ENCODE measurements around the gene POGLUT2. TPM values are rescaled to one million over a fixed set of nuclear protein-coding genes. Genes with fewer than 3 reads are reported as not detected.
A peak's percentile ranks its signal among the peaks of the same experiment; 100 is the strongest.

Gene POGLUT2
- total and polyA plus RNA-seq, 10 of the 15 experiments (the other 5 are each of a cell fraction or from before 2014, with no cell fraction given) = 2.9 to 11.3 (median 7.6) TPM

- TF ChIP-seq, protein P1, sequence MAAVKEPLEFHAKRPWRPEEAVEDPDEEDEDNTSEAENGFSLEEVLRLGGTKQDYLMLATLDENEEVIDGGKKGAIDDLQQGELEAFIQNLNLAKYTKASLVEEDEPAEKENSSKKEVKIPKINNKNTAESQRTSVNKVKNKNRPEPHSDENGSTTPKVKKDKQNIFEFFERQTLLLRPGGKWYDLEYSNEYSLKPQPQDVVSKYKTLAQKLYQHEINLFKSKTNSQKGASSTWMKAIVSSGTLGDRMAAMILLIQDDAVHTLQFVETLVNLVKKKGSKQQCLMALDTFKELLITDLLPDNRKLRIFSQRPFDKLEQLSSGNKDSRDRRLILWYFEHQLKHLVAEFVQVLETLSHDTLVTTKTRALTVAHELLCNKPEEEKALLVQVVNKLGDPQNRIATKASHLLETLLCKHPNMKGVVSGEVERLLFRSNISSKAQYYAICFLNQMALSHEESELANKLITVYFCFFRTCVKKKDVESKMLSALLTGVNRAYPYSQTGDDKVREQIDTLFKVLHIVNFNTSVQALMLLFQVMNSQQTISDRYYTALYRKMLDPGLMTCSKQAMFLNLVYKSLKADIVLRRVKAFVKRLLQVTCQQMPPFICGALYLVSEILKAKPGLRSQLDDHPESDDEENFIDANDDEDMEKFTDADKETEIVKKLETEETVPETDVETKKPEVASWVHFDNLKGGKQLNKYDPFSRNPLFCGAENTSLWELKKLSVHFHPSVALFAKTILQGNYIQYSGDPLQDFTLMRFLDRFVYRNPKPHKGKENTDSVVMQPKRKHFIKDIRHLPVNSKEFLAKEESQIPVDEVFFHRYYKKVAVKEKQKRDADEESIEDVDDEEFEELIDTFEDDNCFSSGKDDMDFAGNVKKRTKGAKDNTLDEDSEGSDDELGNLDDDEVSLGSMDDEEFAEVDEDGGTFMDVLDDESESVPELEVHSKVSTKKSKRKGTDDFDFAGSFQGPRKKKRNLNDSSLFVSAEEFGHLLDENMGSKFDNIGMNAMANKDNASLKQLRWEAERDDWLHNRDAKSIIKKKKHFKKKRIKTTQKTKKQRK (IDR thresholded peaks at IDR 0.05; ENCODE audit: low read depth, low read length) = no peak
- no peak for TF ChIP-seq EP300 (IDR thresholded peaks at IDR 0.05; ENCODE audit: borderline replicate concordance in 1 of 2, control insufficient read depth in 1 of 2, low read depth in 2 of 2, low read length in 2 of 2)
- no peak for TF ChIP-seq KAT2A (conservative IDR thresholded peaks at IDR 0.05; ENCODE audit: control insufficient read depth, low read depth, low read length)
- TF ChIP-seq HCFC1 (IDR thresholded peaks at IDR 0.05; ENCODE audit: low read length) = peak; percentile 96
- TF ChIP-seq RUNX3 (IDR thresholded peaks at IDR 0.05; ENCODE audit: low read length) = no peak
- no peak for TF ChIP-seq JUNB (IDR thresholded peaks at IDR 0.05)
- TF ChIP-seq RB1 (IDR thresholded peaks at IDR 0.05; ENCODE audit: borderline replicate concordance) = no peak
- TF ChIP-seq ZNF622 (IDR thresholded peaks at IDR 0.05) = no peak
- TF ChIP-seq, protein P2, sequence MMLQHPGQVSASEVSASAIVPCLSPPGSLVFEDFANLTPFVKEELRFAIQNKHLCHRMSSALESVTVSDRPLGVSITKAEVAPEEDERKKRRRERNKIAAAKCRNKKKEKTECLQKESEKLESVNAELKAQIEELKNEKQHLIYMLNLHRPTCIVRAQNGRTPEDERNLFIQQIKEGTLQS (IDR thresholded peaks at IDR 0.05; ENCODE audit: borderline replicate concordance, extremely low read depth, low read depth, low read length) = no peak
- TF ChIP-seq STAT1 (conservative IDR thresholded peaks at IDR 0.05) = no peak
- no peak for TF ChIP-seq BMI1 (IDR thresholded peaks at IDR 0.05; ENCODE audit: borderline replicate concordance)
- TF ChIP-seq SMAD1 (IDR thresholded peaks at IDR 0.05; ENCODE audit: low read depth, partially characterized antibody) = no peak
- no peak for TF ChIP-seq CBX5 (IDR thresholded peaks at IDR 0.05; ENCODE audit: low read depth)
- TF ChIP-seq EED (IDR thresholded peaks at IDR 0.05; ENCODE audit: low read depth) = peak; percentile 30; the same call in 1 of the 2 replicates
- no peak; the same call in 1 of the 2 replicates for TF ChIP-seq SIN3A (IDR thresholded peaks at IDR 0.05; ENCODE audit: low read depth, low read length)
- no peak for TF ChIP-seq E2F8 (IDR thresholded peaks at IDR 0.05; ENCODE audit: low read depth, partially characterized antibody)
- TF ChIP-seq STAT3 (IDR thresholded peaks at IDR 0.05; ENCODE audit: low read depth, low read length) = no peak
- TF ChIP-seq RBBP5 (conservative IDR thresholded peaks at IDR 0.05) = no peak
- TF ChIP-seq, protein P3, sequence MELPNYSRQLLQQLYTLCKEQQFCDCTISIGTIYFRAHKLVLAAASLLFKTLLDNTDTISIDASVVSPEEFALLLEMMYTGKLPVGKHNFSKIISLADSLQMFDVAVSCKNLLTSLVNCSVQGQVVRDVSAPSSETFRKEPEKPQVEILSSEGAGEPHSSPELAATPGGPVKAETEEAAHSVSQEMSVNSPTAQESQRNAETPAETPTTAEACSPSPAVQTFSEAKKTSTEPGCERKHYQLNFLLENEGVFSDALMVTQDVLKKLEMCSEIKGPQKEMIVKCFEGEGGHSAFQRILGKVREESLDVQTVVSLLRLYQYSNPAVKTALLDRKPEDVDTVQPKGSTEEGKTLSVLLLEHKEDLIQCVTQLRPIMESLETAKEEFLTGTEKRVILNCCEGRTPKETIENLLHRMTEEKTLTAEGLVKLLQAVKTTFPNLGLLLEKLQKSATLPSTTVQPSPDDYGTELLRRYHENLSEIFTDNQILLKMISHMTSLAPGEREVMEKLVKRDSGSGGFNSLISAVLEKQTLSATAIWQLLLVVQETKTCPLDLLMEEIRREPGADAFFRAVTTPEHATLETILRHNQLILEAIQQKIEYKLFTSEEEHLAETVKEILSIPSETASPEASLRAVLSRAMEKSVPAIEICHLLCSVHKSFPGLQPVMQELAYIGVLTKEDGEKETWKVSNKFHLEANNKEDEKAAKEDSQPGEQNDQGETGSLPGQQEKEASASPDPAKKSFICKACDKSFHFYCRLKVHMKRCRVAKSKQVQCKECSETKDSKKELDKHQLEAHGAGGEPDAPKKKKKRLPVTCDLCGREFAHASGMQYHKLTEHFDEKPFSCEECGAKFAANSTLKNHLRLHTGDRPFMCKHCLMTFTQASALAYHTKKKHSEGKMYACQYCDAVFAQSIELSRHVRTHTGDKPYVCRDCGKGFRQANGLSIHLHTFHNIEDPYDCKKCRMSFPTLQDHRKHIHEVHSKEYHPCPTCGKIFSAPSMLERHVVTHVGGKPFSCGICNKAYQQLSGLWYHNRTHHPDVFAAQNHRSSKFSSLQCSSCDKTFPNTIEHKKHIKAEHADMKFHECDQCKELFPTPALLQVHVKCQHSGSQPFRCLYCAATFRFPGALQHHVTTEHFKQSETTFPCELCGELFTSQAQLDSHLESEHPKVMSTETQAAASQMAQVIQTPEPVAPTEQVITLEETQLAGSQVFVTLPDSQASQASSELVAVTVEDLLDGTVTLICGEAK (IDR thresholded peaks at IDR 0.05; ENCODE audit: borderline replicate concordance) = peak; percentile 47; the same call in 1 of the 2 replicates
Observed at GRCh38 chr13:102798581-102799425, at the start of gene POGLUT2, which contains the start of gene BIVM (continued).
